Measurements from ENCODE around the gene EID2B.
A peak's percentile ranks its signal among the peaks of the same experiment; 100 is the strongest.

The EID2B gene

DNA sequence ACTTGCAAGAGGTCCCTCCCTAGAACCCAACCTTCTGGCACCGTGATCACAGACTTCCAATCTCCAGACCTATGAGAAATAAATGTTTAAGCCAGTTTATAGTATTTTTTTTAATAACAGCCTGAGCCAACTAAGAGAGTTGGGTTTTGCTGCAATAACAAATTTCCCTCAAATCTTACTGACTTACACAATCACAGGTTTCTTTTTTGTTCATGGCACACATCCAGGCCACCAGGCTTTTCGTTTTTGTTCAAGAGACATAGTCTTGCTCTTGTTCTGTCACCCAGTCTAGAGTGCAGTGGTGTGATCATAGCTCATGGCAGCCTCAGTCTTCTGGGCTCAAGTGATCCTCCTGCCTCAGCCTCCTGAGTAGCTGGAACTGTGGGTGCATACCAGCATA is 19.7 kb downstream of the EID2B start:
- peaks cover 76% of the 10 kb centered on the region for H3K27me3 Mint-ChIP-seq (ENCODE audit: low read depth)
- no peak overlapping the region for H3K27ac Mint-ChIP-seq
- H3K4me3 Mint-ChIP-seq, result no peak overlapping the region
- no peaks in the 10 kb centered on the region for H3K36me3 Mint-ChIP-seq (ENCODE audit: low read depth)
- H3K9me3 Mint-ChIP-seq, result no peaks in the 10 kb centered on the region
- TF ChIP-seq CTCF (IDR thresholded peaks at IDR 0.05; ENCODE audit: unreplicated experiment in 3 of 3), result no peak
- H3K4me1 Mint-ChIP-seq, result peaks cover 2% of the 10 kb centered on the region

- Mint-ChIP-seq H3K27me3 (ENCODE audit: low read depth) (peaks cover 70% of the 10 kb centered on the region), H3K9me3 (no peaks in the 10 kb centered on the region), H3K4me3 (peak overlapping the region; percentile 15 to 60 (median 31)), H3K27ac (no peak overlapping the region), H3K36me3 (ENCODE audit: low read depth) (no peaks in the 10 kb centered on the region), H3K4me1 (peaks cover 6% of the 10 kb centered on the region)
- no peak for TF ChIP-seq CTCF (IDR thresholded peaks at IDR 0.05; ENCODE audit: unreplicated experiment in 3 of 3)
Observed at GRCh38 chr19:39509233-39509632, 23.4 kb downstream of the EID2B start.

DNA sequence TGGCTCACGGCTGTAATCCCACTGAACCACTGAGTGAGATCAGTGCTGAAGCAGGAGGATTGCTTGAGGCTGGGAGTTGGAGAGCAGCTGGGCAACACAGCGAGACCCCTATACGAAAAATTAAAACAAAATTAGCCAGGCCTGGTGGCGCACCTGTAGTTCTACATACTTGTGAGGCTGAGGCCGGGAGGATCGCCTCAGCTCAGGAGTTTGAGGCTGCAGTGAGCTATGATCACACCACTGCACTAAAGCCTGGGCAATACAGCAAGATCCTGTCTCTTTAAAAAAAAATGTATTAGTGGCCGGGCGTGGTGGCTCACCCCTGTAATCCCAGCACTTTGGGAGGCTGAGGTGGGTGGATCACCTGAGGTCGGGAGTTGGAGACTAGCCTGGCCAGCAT is 24.0 kb downstream of the EID2B start:
- Mint-ChIP-seq H3K4me1 (peaks cover 6% of the 10 kb centered on the region), H3K36me3 (ENCODE audit: low read depth) (no peaks in the 10 kb centered on the region)

DNA sequence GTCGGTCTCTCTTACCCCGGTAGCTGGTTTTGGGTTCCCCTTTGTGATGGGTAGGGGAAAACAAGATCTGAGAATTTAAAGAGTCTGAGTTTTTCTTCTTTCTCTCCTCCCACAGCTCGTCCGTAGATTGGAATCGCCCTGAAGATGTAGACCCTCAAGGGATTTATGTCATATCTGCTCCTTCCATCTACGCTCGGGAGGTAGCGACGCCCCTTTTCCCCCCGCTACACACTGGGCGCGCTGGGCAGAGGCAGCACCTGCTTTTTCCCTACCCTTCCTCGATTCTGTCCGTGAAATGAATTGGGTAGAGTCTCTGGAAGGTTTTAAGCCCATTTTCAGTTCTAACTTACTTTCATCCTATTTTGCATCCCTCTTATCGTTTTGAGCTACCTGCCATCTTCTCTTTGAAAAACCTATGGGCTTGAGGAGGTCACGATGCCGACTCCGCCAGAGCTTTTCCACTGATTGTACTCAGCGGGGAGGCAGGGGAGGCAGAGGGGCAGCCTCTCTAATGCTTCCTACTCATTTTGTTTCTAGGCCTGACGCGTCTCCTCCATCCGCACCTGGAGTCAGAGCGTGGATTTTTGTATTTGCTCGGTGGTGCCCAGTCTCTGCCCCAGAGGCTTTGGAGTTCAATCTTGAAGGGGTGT is 24.8 kb downstream of the EID2B start:
- no peaks in the 10 kb centered on the region for H3K36me3 Mint-ChIP-seq (ENCODE audit: low read depth)

More for the DNA sequence above, 24.0 kb downstream of the EID2B start:
- Mint-ChIP-seq H3K4me3 (peak overlapping the region in 2 of 3 experiments; percentile 14 to 73), H3K9me3 (no peaks in the 10 kb centered on the region), H3K27me3 (ENCODE audit: low read depth) (peaks cover 70% of the 10 kb centered on the region), H3K27ac (no peak overlapping the region)
- no peak for TF ChIP-seq CTCF (IDR thresholded peaks at IDR 0.05; ENCODE audit: unreplicated experiment in 3 of 3)

GRCh38 chr19:39506944-39507714 is 25.5 kb downstream of the EID2B start:
- TF ChIP-seq CTCF (IDR thresholded peaks at IDR 0.05; ENCODE audit: unreplicated experiment in 3 of 3), result no peak
- H3K27ac Mint-ChIP-seq, result no peak overlapping the region
- no peaks in the 10 kb centered on the region for H3K36me3 Mint-ChIP-seq (ENCODE audit: low read depth)
- H3K4me1 Mint-ChIP-seq, result peaks cover 6% of the 10 kb centered on the region
- H3K4me3 Mint-ChIP-seq, result peak overlapping the region; percentile 74 to 83 (median 82)
- H3K27me3 Mint-ChIP-seq (ENCODE audit: low read depth), result peaks cover 63% of the 10 kb centered on the region
- H3K9me3 Mint-ChIP-seq, result no peaks in the 10 kb centered on the region

More for the DNA sequence above, 24.8 kb downstream of the EID2B start:
- Mint-ChIP-seq H3K4me1 (peaks cover 6% of the 10 kb centered on the region), H3K27ac (peak overlapping the region in 1 of 3 experiments; percentile 24), H3K9me3 (no peaks in the 10 kb centered on the region), H3K27me3 (ENCODE audit: low read depth) (peaks cover 70% of the 10 kb centered on the region), H3K4me3 (peak overlapping the region; percentile 73 to 83 (median 82))
- TF ChIP-seq CTCF (IDR thresholded peaks at IDR 0.05; ENCODE audit: unreplicated experiment in 3 of 3), result no peak

Data from nephron (organoid).